GM18498 (cell line): ENCODE results near the gene GNB1.
"Not testable (repeated sequence)": the region's sequence is repeated elsewhere in the genome, so short reads cannot be mapped to it uniquely, and the experiment has no call there.

ENCODE experiments used
- ATAC-seq: cut with Tn5 transposase; IDR thresholded peaks from one replicate; pipeline ENCODE4 v1.9.1; 2021; ENCODE audit warnings: mild to moderate bottlenecking, moderate library complexity; ENCODE audit not compliant: unreplicated experiment

Gene GNB1

GRCh38 chr1:1892079-1892762 is 1.3 kb upstream of the GNB1 start:
- no peak for ATAC-seq

- peak; percentile 21 for ATAC-seq
Observed at GRCh38 chr1:1891349-1892078, 627 bp upstream of the GNB1 start.

DNA sequence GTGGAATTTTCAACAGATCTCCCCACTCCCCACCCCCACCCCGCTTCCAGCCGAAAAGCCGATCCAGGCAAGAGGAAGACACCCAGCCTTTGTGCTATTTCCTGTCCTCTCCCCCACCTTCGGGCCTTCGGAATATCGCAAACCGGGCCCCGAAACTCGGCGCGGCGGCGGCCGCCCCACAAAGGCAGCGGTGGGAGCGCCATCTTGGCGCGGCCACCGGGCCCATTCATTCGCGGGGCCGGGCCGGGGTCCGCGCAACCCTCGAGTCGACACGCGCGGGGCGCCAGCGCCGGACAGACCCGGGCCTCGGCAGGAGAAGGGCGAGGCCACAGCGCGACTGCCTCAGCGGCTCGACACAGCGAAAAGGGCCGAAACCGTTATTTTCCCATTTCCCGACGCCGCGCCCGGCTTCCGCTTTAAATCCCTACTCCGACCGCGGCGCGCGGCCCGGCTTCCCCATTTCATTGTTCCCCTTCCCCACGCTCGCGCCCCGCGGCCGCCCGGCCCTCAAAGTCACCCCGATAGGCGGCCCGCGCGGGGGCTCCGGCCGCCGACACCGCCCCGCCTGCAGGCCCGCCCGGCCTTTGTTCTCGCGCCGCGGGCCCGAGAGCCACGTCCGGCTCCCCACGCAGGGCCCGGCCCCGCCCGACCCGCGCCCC is 911 bp downstream of the GNB1 start:
- peak; percentile 35 for ATAC-seq

- ATAC-seq: no peak
Observed at GRCh38 chr1:1889090-1889750, 1.7 kb downstream of the GNB1 start.

GRCh38 chr1:1883890-1884289 is 7.0 kb downstream of the GNB1 start:
- ATAC-seq: not testable (repeated sequence)

DNA sequence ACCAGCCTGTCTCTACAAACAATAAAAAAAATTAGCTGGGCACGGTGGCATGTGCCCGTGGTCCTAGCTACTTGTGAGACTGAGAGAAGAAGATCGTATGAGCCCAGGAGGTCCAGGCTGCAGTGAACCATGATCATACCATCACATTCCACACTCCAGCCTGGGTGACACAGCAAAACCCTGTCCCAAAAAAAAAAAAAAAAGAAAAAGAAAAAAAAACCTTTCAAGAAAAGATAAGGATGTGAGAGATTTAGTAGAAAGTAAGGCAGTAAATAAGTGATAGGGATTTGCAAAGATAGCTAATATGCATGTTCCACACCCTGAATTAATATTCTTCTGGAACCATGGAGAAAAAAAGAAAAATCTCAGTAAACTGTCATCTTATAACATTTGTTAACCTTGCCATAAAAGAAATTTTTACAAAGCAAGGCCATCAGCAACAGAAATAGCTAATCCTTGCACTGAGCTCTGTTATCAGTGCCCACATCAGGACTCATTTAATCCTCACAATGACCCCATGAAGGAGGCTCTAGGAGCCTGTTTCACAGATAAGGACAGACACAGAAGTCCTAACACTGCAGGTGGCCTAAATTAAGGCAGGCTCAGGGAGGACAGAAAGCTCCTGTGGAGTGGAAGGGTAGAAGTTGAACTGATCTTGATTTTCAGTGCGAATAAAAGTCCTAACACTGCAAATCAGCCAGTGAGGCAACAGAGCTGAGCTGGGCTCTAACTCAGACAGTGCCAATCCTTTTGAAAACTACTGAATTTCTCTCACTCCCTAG is 7.6 kb downstream of the GNB1 start:
- no peak for ATAC-seq

DNA sequence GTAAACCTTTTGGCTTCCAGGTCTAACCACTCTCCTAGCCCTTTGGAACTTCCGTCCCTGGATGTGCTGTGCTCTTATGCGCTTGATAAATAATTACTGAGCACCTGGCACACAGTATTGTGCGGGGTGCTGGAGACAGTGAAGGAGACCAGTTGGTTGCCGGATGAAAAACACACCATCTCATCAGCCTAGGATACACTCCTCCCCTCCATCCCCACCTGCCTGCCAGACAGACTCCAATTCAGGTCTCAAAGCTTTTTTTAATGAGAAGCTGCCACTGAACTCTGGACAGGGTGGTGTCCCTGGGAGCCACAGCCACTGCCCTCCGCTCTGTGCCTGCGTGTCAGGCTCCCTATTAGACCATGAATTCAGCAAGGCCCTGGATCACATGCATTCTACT is 9.2 kb downstream of the GNB1 start:
- ATAC-seq: no peak

GRCh38 chr1:1880617-1881312 is 10.1 kb downstream of the GNB1 start:
- no peak for ATAC-seq

- no peak for ATAC-seq
Observed at GRCh38 chr1:1879942-1880341, 10.9 kb downstream of the GNB1 start.

GRCh38 chr1:1877865-1878436 is 12.9 kb downstream of the GNB1 start:
- no peak for ATAC-seq

- ATAC-seq: no peak
Observed at GRCh38 chr1:1876335-1876930, 14.5 kb downstream of the GNB1 start.

DNA sequence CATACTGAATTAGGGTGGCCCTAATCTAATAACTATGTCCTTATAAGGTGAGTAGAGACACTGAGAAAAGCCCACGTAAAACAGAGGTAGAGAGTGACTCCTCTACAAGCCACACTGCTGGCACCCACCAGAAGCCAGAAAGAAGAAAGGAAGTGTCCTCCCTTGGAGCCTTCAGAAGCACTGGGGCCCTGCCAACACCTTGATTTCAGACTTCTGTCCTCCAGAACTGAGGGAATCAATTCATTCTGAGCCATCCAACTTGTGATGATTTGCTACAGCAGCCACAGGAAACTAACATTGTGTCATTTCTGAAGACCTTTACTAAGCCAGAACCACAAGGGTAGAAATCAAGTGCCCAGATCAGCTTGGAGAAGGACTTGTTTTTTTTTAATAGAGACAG is 15.0 kb downstream of the GNB1 start:
- ATAC-seq: no peak

DNA sequence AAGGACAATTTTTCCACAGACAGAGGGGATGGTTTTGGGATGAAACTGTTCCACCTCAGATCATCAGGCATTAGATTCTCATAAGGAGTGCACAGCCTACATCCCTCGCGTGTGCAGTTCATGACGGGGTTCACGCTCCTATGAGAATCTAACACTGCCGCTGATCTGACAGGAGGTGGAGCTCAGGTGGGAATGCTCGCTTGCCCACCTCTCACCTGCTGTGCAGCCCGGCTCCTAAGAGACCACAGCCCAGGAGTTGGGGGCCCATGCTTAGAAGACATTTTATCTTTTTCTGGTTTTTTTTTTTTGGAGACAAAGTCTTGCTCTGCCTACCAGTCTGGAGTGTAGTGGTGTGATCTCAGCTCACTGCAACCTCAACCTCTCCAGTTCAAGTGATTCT is 16.0 kb downstream of the GNB1 start:
- no peak for ATAC-seq

- no peak for ATAC-seq
Observed at GRCh38 chr1:1873186-1873585, 17.7 kb downstream of the GNB1 start.

DNA sequence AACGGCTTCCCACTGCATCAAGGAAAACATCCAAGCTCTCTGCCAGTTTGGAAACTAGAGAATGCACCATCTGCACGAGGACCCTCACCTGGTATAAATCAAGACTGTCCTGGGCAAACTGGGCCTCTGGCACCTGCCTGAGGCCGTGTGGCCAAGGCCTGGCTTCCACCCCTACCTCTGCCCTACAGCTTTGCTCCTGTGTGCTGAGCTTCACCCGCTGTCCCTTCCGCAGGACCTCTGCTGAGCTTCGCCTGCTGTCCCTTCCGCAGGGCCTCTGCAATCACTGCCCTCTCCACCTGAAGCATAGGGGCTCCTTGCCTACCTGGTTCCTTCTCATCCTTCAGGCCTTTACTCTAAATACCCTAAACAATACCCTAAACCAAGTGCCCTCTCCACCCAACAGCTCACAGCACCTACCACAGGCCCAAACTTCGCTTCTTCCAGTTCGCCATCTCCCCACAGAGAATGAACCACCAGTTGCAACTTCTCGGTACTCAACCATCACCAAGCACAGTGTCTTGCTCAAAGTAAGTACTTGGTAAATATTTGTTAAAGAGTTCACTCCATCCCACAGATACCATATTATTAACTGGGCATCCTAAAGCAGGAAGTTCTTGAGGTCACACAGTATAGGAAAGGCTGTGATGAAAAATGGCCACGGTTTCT is 18.4 kb downstream of the GNB1 start:
- no peak for ATAC-seq

GRCh38 chr1:1869469-1869868 is 21.4 kb downstream of the GNB1 start:
- no peak for ATAC-seq

GRCh38 chr1:1867164-1867563 is 23.7 kb downstream of the GNB1 start:
- no peak for ATAC-seq

DNA sequence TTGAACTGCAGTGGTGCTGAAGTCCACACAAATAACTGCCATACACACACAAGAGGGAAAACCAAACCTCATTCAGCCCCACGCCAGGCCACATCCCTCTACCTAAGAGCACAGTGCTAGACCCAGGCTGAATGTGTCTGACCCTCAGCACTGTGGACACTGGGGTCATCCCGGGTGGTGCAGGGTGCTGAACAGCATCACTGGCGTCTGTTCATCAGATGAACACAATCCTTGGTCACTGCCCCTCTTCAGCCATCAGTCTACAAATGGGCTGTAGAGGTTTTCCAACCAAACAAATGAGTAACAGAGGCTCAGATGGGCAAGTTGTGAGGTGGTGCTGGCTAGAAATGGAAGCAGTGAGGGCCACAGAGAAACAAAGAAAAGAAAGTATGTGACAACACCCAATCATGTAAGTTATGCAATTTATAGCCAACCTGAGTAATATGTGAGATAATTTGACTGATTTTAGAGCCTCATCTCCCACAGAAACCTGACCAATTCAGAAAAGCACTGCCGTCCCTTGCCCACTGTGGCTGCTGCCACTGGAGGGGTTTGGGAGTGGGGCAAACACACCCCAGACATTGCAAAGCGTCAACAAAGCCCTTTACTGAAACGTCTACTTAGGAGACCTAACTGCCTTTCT is 27.9 kb downstream of the GNB1 start:
- ATAC-seq: no peak
